IPS-NIHi7 (cell line): ENCODE results near the gene USP5.

Source experiments
- DNase-seq: peaks from one replicate; pipeline ENCODE4 v3.0.0; 2012; ENCODE audit warnings: mixed read lengths; ENCODE audit errors: extremely low spot score

The USP5 gene

GRCh38 chr12:6840761-6841515 is 11.0 kb upstream of the USP5 start, which contains the start of gene GNB3:
Gene GNB3 (plus strand): TSS chr12:6840925. CDS start chr12:6841288, 363 bp downstream.
- DNase-seq, result no peak

GRCh38 chr12:6842075-6842474 is 9.9 kb upstream of the USP5 start:
- no peak for DNase-seq

- peak; percentile 58 for DNase-seq
Measured at GRCh38 chr12:6843118-6843902, 8.6 kb upstream of the USP5 start.

GRCh38 chr12:6845395-6845794 is 6.6 kb upstream of the USP5 start:
- no peak for DNase-seq

- DNase-seq, result no peak
Measured at GRCh38 chr12:6846316-6846869, 5.6 kb upstream of the USP5 start.

GRCh38 chr12:6847676-6848075 is 4.3 kb upstream of the USP5 start:
- DNase-seq, result no peak

- no peak for DNase-seq
Measured at GRCh38 chr12:6849427-6849826, 2.5 kb upstream of the USP5 start.

- DNase-seq, result no peak
Measured at GRCh38 chr12:6849976-6850560, 1.9 kb upstream of the USP5 start.

GRCh38 chr12:6850796-6851152 is 1.2 kb upstream of the USP5 start:
- peak; percentile 41 for DNase-seq

- DNase-seq, result peak; percentile 100
Measured at GRCh38 chr12:6851153-6851920, 613 bp upstream of the USP5 start, which contains the start of gene CDCA3. Gene CDCA3 (minus strand): TSS chr12:6851286. CDS start chr12:6850952, 334 bp downstream.

- DNase-seq, result peak; percentile 53
Measured at GRCh38 chr12:6852651-6853354, 853 bp downstream of the USP5 start.

- DNase-seq, result no peak
Measured at GRCh38 chr12:6853626-6854025, 1.7 kb downstream of the USP5 start.

GRCh38 chr12:6854036-6854435 is 2.1 kb downstream of the USP5 start:
- DNase-seq, result no peak

GRCh38 chr12:6855322-6855721 is 3.4 kb downstream of the USP5 start:
- DNase-seq, result no peak

GRCh38 chr12:6858799-6859198 is 6.8 kb downstream of the USP5 start:
- DNase-seq, result no peak

GRCh38 chr12:6860116-6860515 is 8.2 kb downstream of the USP5 start:
- no peak for DNase-seq

GRCh38 chr12:6860942-6861341 is 9.0 kb downstream of the USP5 start:
- DNase-seq, result no peak

- DNase-seq, result no peak
Measured at GRCh38 chr12:6861391-6861790, 9.4 kb downstream of the USP5 start.

GRCh38 chr12:6863033-6863432 is 11.1 kb downstream of the USP5 start:
- no peak for DNase-seq

GRCh38 chr12:6863586-6864321 is 11.8 kb downstream of the USP5 start:
- no peak for DNase-seq
